Transverse colon (tissue), 4 donors: Measurements from ENCODE around the gene LSM12.

ENCODE experiments used
- CTCF ChIP-seq, 5 experiments: fragments of 200-600 bp in 3 of 5; fragments of 450-650 bp in 2 of 5; sonication (generic) in 3 of 5; IDR thresholded peaks; 1 replicate in 2 of 5; 2 replicates in 3 of 5; pipeline ENCODE4 v1.5.1; 2016 to 2017; ENCODE audit warnings: antibody characterized with exemption in 5 of 5, inconsistent platforms in 3 of 5, mild to moderate bottlenecking in 2 of 5, moderate library complexity in 1 of 5
- EP300 ChIP-seq: sonication (generic); formaldehyde crosslinking; IDR thresholded peaks from one replicate; pipeline ENCODE4 v1.6.1; 2017; ENCODE audit warnings: antibody characterized with exemption, low read depth
- POLR2AphosphoS5 ChIP-seq, 3 donors: sonication (generic); formaldehyde crosslinking; IDR thresholded peaks; one replicate each; pipeline ENCODE4 v1.6.1; 2016; ENCODE audit warnings: antibody characterized with exemption in 3 of 3

DNA sequence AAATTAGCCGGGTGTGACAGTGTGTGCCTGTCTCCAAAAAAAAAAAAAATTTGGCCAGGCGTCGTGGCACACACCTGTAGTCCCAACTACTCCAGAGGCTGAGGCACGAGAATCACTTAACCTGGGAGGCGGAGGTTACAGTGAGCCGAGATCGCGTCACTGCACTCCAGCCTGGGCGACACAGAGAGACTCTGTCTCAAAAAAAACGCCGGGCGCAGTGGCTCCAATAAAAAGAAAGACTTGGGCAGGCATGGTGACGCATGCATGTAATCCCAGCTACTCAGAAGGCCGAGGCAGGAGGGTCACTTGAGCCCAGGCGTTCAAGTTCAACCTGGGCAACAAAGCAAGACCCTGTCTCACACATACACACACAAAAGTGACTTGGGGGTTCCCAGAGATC, 3.6 kb downstream of the LSM12 start:
- TF ChIP-seq EP300 (no peak), CTCF (IDR thresholded peaks at IDR 0.05) (no peak), POLR2AphosphoS5 (IDR thresholded peaks at IDR 0.05) (no peak)
